Omental fat pad (tissue), 4 donors: ENCODE data around the gene COX6B2. TPM values are rescaled to one million over a fixed set of nuclear protein-coding genes. Genes with fewer than 3 reads are reported as not detected.
A peak's percentile ranks its signal among the peaks of the same experiment; 100 is the strongest.

ENCODE experiments used
- ATAC-seq: fragments of 150-250 bp; one replicate; pipeline ENCODE4 v1.9.1; 2016; ENCODE audit warnings: mild to moderate bottlenecking, moderate library complexity; ENCODE audit not compliant: low FRiP score
- DNase-seq: peaks from one replicate; pipeline ENCODE4 v3.0.0-alpha.2; 2019; ENCODE audit warnings: low spot score
- total RNA-seq, 4 donors: library from RNA; depleted of rRNA; stranded (reverse); fragments of >200 nt; gene quantifications; one replicate each; pipeline ENCODE4 v1.1.0, GENCODE V29; 2016
- TF ChIP-seq, protein P1 (sequence below), 3 donors: fragments of 450-650 bp; IDR thresholded peaks; one replicate each; pipeline ENCODE4 v1.5.1; 2016 to 2017; ENCODE audit warnings: antibody characterized with exemption in 3 of 3, mild to moderate bottlenecking in 3 of 3, moderate library complexity in 2 of 3

The COX6B2 gene
- total RNA-seq, 4 donors from 2014 or later, result 0.56 TPM; not detected in 3

DNA sequence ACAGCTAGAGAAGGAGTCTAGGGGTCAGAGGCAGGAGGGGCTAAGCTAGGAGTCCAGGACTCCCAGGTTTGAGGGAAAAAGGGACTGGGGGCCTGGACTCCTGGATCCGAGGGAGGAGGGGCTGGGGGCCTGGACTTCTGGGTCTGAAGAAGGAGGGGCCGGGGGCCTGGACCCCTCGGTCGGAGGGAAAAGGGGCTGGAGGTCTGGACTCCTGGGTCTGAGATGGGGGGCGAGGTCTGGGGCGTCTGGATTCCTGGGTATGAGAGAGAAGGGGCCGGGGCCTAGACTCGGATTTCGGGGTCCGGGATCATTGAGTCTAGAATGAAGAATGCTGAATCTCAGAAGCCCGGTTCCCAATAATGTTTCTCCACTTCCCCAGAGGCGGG is 52.2 kb downstream of the COX6B2 start:
- DNase-seq, result no peak
- TF ChIP-seq, protein P1, sequence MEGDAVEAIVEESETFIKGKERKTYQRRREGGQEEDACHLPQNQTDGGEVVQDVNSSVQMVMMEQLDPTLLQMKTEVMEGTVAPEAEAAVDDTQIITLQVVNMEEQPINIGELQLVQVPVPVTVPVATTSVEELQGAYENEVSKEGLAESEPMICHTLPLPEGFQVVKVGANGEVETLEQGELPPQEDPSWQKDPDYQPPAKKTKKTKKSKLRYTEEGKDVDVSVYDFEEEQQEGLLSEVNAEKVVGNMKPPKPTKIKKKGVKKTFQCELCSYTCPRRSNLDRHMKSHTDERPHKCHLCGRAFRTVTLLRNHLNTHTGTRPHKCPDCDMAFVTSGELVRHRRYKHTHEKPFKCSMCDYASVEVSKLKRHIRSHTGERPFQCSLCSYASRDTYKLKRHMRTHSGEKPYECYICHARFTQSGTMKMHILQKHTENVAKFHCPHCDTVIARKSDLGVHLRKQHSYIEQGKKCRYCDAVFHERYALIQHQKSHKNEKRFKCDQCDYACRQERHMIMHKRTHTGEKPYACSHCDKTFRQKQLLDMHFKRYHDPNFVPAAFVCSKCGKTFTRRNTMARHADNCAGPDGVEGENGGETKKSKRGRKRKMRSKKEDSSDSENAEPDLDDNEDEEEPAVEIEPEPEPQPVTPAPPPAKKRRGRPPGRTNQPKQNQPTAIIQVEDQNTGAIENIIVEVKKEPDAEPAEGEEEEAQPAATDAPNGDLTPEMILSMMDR (IDR thresholded peaks at IDR 0.05), result no peak
- ATAC-seq, result no peak

DNA sequence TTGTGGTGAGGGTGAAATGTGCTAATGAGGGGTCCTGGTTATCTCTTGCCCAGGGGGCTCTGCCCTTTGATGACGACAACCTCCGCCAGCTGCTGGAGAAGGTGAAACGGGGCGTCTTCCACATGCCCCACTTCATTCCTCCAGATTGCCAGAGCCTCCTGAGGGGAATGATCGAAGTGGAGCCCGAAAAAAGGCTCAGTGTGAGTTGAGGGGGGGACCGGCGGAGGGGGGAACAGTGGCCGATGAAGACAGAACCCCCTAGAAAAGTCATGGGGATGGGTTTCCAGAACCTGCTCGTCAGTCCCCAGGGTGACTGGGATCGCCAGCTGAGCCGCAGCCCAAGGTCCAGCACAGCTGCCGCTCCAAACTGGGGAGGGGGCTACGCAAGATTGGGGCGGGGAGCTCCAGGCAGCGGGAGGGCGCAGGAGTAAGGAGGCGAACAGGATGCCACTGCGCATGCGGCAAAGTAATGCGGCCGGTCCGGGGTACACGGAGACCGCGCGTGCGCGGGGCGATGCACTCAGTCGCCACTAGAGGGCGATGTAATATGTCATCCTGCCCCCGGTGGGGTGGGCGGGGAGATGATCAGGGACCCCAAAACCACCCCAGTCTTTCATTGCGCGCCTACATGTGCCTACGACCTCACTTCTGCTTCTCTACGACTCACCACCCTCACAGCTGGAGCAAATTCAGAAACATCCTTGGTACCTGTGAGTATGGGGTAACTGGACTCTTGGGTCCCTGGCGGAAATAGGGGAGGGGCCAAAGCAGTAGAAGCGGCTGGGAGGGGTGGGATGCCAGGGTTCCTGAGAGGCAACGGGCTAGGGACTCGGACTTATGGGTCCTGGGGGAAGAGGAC is 52.8 kb downstream of the COX6B2 start:
- peak; percentile 88 for ATAC-seq
- peak; percentile 79 for DNase-seq
- TF ChIP-seq, protein P1 (IDR thresholded peaks at IDR 0.05), result peak in 2 of 3 donors; percentile 38 to 89

DNA sequence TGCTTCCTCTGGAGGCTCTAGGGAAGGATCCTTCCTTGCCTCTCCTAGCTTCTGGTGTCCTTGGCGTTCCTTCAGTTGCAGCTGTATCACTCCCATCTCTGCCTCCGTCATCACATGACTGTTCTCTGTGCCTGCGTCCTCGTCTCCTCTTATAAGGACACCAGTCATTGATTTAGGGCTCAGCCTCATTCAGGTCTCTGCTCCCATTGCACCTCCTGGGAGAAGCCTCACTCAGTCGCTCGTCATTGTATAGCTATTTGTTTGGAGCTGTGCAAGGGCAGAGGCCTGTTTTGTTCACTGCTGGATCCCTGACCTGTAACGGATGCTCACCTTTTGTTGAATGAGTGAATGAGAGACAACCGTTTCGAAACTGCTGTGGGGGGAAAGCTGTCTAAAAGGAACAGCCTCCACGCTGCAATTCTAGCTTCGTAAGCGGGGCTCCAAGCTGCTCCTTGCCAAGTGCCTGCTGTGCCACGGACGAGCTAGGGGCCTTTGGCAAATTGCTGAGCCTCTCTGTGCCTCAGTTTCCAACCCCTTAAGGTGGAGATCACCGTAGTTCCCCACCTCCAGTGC is 53.5 kb downstream of the COX6B2 start:
- DNase-seq (no peak), ATAC-seq (no peak)
- TF ChIP-seq, protein P1 (IDR thresholded peaks at IDR 0.05), result no peak

DNA sequence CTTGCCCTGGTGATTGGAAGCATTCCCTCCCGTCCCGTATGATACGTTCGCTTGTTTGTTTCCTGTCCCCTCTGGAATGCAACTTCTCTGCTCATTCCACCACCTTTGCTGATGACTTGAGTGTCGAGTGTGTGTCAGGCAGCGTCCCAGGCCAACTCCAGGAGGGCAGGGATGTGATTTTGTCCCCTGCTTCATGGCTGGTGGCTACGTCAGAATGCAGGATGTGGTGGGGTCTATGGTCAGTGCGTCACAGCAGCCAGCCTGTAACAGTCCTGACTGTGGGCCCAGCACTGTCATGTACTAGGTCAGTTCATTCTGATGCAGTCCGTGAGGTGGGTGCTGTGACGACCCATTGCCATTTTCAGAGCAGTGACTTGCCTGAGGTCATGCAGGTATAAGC is 54.5 kb downstream of the COX6B2 start:
- ATAC-seq, result no peak
- TF ChIP-seq, protein P1 (IDR thresholded peaks at IDR 0.05), result no peak
- DNase-seq, result no peak

Other genes with a start within 250 kb of the COX6B2 start
- gene PPP1R12C, start 237.1 kb downstream of the COX6B2 start, total RNA-seq, result 100 to 1,000 TPM in 2 of 4 donors, 10 to 100 TPM in 2; 59.9 to 127 (median 107) TPM
- 1 to 10 TPM in 3 of 4 donors, not detected in 1; 1.9 to 7.2 (median 4.3) TPM for gene TNNT1, start 205.5 kb downstream of the COX6B2 start, total RNA-seq
- not detected for gene TNNI3, start 197.0 kb downstream of the COX6B2 start, total RNA-seq
- gene DNAAF3, start 188.1 kb downstream of the COX6B2 start, total RNA-seq, result under 1 TPM in 2 of 4 donors, not detected in 2; 0.65 to 0.69 TPM
- under 1 TPM in 1 of 4 donors, not detected in 3; 0.28 TPM for gene SYT5, start 174.4 kb downstream of the COX6B2 start, total RNA-seq
- gene PTPRH, start 145.2 kb downstream of the COX6B2 start, total RNA-seq, result 1 to 10 TPM; 1.4 to 9.8 (median 5.5) TPM
- 1 to 10 TPM in 3 of 4 donors, under 1 TPM in 1; 0.65 to 3.5 (median 2.5) TPM for gene TMEM86B, start 126.0 kb downstream of the COX6B2 start, total RNA-seq
- 10 to 100 TPM; 27.8 to 43.6 (median 35.5) TPM for gene PPP6R1, start 95.7 kb downstream of the COX6B2 start, total RNA-seq
- 10 to 100 TPM; 19.5 to 25.9 (median 21.2) TPM for gene HSPBP1, start 74.6 kb downstream of the COX6B2 start, total RNA-seq
- gene BRSK1, start 70.7 kb downstream of the COX6B2 start, total RNA-seq, result 1 to 10 TPM in 1 of 4 donors, under 1 TPM in 1, not detected in 2; 0.19 to 2.1 TPM
- 10 to 100 TPM in 2 of 4 donors, 1 to 10 TPM in 2; 5.6 to 26.7 (median 16.6) TPM for gene TMEM150B, start 29.4 kb downstream of the COX6B2 start, total RNA-seq
- 10 to 100 TPM in 1 of 4 donors, 1 to 10 TPM in 3; 5.3 to 22.9 (median 6.8) TPM for gene KMT5C, start 14.8 kb downstream of the COX6B2 start, total RNA-seq
- gene GARIN5B, start 8.5 kb upstream of the COX6B2 start, total RNA-seq, result under 1 TPM in 1 of 4 donors, not detected in 3; 0.09 TPM
- gene IL11, start 15.7 kb upstream of the COX6B2 start, total RNA-seq, result 1 to 10 TPM in 1 of 4 donors, under 1 TPM in 1, not detected in 2; 0.28 to 1.2 TPM
- not detected for gene TMEM190, start 22.1 kb upstream of the COX6B2 start, total RNA-seq
- gene TMEM238, start 29.6 kb upstream of the COX6B2 start, total RNA-seq, result 1 to 10 TPM in 3 of 4 donors, not detected in 1; 1.5 to 1.7 (median 1.6) TPM
- 100 to 1,000 TPM; 490 to 747 (median 555) TPM for gene RPL28, start 31.2 kb upstream of the COX6B2 start, total RNA-seq
- 10 to 100 TPM in 2 of 4 donors, 1 to 10 TPM in 2; 7.4 to 25.6 (median 13.0) TPM for gene UBE2S, start 53.1 kb upstream of the COX6B2 start, total RNA-seq
- not detected for gene SHISA7, start 88.6 kb upstream of the COX6B2 start, total RNA-seq
- 10 to 100 TPM; 52.5 to 96.8 (median 62.5) TPM for gene ISOC2, start 106.9 kb upstream of the COX6B2 start, total RNA-seq
- gene C19orf85, start 110.0 kb upstream of the COX6B2 start, total RNA-seq, result not detected
- gene ZNF628, start 121.9 kb upstream of the COX6B2 start, total RNA-seq, result 1 to 10 TPM; 1.7 to 6.4 (median 2.6) TPM
- 1 to 10 TPM; 2.3 to 4.6 (median 2.6) TPM for gene NAT14, start 130.5 kb upstream of the COX6B2 start, total RNA-seq
- 1 to 10 TPM; 1.6 to 6.1 (median 3.5) TPM for gene SSC5D, start 133.7 kb upstream of the COX6B2 start, total RNA-seq
- gene SBK2, start 182.4 kb upstream of the COX6B2 start, total RNA-seq, result under 1 TPM in 1 of 4 donors, not detected in 3; 0.56 TPM
- gene SBK3, start 190.8 kb upstream of the COX6B2 start, total RNA-seq, result 1 to 10 TPM in 1 of 4 donors, under 1 TPM in 2, not detected in 1; 0.36 to 1.5 (median 0.79) TPM
- gene ZNF579, start 226.1 kb upstream of the COX6B2 start, total RNA-seq, result 1 to 10 TPM; 1.3 to 4.0 (median 2.3) TPM
- 1 to 10 TPM; 4.2 to 7.1 (median 5.0) TPM for gene FIZ1, start 244.8 kb upstream of the COX6B2 start, total RNA-seq
- gene ZNF524, start 245.6 kb upstream of the COX6B2 start, total RNA-seq, result 10 to 100 TPM; 15.6 to 27.5 (median 17.4) TPM